ENCODE data around the gene TEK.

Gene TEK

GRCh38 chr9:27108981-27109541 lies at the start of gene TEK:
Gene TEK (plus strand): TSS chr9:27109225. CDS start chr9:27109591, 366 bp downstream.
- no peak for DNase-seq (ENCODE audit: low read depth)
- H3K4me3 ChIP-seq (ENCODE audit: low read depth, low read length): no peak within 1 kb of the TSS
- TF ChIP-seq CTCF (IDR thresholded peaks at IDR 0.05; ENCODE audit: low read depth, low read length, missing control alignments): no peak

DNA sequence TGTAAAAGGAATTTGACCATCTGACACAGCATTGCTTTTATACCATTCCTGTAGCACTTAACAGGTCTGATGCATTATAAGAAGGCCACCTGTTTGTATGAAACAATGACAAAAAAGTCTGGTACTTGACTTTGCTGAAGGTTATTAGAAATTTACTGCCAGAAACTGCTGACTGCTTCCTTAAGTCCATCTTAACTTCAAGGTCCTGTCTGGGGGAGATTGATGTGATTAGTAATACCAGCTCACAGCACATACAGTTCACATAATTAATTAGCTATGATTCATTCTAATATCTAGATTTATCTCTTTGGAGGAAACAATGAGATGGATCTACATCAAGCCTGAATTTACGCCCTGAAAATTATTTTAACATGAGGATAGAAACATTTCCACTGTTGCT lies 49.6 kb upstream of the TEK start:
- TF ChIP-seq CTCF (IDR thresholded peaks at IDR 0.05; ENCODE audit: low read depth, low read length, missing control alignments): no peak
- no peak for DNase-seq (ENCODE audit: low read depth)
- no peak overlapping the region for H3K4me3 ChIP-seq (ENCODE audit: low read depth, low read length)

GRCh38 chr9:27059907-27060306 lies 49.1 kb upstream of the TEK start:
- TF ChIP-seq CTCF (IDR thresholded peaks at IDR 0.05; ENCODE audit: low read depth, low read length, missing control alignments): no peak
- DNase-seq (ENCODE audit: low read depth): no peak
- no peak overlapping the region for H3K4me3 ChIP-seq (ENCODE audit: low read depth, low read length)

- no peak for DNase-seq (ENCODE audit: low read depth)
- TF ChIP-seq CTCF (IDR thresholded peaks at IDR 0.05; ENCODE audit: low read depth, low read length, missing control alignments): no peak
- H3K4me3 ChIP-seq (ENCODE audit: low read depth, low read length): no peak overlapping the region
These were observed 43.7 kb upstream of the TEK start for GRCh38 chr9:27065288-27065687.

DNA sequence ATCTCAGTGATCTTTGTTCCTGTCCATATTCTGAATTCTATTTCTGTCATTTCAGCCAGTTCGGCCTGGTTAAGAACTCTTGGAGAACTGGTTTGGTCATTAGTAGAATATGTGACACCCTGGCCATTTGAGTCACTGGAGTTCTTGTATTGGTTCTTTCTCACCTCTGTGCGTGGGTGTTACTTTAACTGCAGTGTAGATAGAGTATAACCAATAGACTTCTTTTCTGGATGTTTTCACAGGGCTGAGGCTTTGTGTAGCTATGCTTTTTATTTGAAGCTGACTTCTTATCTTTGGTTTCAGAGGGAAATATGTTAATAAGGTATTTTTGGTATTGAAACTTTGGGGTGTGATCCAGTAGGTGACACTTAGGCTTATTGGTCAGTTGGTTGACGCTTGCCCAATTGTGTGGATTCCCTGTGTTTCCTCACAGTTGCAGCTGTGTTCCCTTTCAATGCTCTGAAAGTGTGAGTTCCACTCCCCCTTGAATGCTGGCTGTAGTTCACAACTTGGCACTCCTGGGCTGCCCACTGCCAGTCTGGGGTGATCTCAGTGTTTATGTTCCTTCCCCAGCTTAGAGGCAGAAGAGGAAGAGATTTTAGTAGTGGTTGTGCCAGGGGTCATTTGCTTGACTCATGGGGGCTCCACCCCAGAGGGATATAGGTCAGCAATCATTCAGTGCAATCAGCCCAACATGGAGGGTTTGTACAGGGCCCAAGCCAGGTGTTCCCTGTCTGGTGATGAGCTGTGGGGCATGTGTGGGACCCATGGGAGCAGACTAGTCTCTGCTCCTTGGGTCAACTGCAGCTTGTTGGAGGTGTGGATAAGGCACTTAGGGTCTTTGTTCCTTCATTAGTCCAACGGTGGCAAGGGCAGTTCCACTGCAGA lies 34.9 kb upstream of the TEK start:
- no peak for TF ChIP-seq CTCF (IDR thresholded peaks at IDR 0.05; ENCODE audit: low read depth, low read length, missing control alignments)
- no peak for DNase-seq (ENCODE audit: low read depth)
- H3K4me3 ChIP-seq (ENCODE audit: low read depth, low read length): no peak overlapping the region

GRCh38 chr9:27078685-27079084 lies 30.3 kb upstream of the TEK start:
- DNase-seq (ENCODE audit: low read depth): no peak
- no peak for TF ChIP-seq CTCF (IDR thresholded peaks at IDR 0.05; ENCODE audit: low read depth, low read length, missing control alignments)
- H3K4me3 ChIP-seq (ENCODE audit: low read depth, low read length): no peak overlapping the region

All from GM12864 (cell line).